HG02642 (cell line): ENCODE data around the gene HS3ST1.

Source experiments
- ATAC-seq: cut with Tn5 transposase; IDR thresholded peaks from one replicate; pipeline ENCODE4 v1.9.1; 2021; ENCODE audit warnings: mild to moderate bottlenecking; ENCODE audit not compliant: unreplicated experiment, poor library complexity

HS3ST1 gene

DNA sequence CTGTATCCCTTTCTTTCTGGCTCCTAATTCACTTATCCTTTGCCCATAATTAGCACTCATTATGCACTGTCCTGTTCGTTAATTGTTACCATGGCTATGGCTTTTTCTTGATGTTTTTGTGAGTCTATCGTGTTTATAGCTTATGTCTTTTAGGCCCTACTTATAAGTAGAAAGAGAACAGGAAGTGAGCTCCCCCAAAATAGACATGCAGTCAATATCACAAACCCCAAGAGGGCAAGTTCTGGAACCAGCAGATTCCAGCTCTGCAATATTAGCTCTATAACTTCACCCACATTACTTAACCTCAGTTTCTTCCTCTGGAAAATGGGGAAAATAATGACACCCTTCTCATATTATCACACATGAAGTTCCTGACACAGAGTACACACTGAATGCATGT is 7.4 kb upstream of the HS3ST1 start:
- peak; percentile 59 for ATAC-seq

DNA sequence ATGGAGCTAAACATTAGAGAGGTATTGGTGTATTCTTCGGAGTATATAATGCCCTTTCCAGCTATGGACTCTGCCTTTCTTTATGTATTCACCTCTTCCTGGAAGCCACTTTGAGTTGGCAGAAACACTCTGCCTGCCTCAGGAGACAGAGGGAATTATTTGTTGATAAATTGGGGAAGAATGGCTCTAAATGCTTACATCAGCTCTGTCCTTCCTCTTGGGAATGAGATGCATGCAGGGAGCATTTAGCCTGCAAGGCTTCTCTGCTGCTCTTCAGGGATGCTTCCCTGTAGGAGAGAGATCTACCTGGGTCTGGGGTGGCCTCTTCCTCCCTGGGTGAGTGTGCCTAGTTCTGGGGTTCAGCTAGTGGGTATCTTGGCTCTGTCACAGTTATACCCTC is 6.9 kb upstream of the HS3ST1 start:
- ATAC-seq, result no peak

DNA sequence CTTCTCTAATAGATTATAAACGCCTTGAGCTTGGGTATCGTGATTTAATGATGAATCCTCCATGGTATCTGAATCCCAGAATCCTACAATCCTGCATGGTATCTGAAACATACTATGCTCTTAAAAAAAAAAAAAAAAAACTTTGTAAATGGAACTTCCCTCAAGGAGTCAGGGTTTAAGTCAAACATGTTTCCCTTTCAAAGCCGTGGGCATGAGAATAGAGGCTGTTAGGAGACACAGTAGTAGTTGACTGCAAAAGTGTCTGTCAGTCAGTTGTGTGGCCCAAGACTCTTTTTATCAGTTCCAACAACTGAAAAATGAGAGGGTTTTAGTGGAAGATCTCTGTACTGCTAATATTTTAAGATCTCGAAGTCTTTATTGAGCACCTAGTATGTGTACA is 2.4 kb upstream of the HS3ST1 start:
- ATAC-seq, result no peak

DNA sequence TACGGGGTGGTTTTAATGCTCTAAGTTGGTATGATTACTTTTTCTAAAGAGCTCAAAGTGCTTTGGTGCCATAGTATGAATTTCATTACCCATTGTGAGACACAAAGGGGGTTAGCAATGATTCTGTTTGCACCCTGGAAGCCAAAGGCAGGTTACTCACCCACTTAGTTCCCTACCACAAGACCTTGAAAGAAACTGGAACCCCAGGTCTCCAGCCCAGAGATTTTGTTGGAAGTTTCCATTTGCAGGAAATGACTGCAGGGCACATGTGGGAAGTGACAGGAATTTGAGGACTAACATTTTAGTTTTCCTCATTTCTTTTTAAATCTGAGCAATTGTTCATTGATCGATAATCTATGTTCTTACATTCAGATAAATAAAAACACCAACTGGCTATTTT is 1.8 kb upstream of the HS3ST1 start:
- no peak for ATAC-seq

DNA sequence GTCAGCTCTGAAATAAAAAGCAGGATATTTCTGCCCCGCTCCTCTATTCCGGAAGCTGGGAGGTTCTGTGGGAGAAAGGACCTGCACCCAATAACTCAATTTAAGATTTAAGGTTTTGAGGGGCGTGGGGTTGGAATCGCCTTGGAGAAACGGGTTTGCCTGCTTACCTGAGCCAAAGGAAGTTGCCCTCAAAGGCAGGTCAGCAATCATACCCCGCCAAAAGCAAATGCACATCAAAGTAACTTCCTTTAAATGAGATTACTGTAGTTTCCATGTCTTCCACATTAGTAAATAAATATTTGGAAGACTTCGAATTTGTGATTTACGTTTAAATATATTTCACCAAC is 978 bp upstream of the HS3ST1 start:
- ATAC-seq, result no peak

DNA sequence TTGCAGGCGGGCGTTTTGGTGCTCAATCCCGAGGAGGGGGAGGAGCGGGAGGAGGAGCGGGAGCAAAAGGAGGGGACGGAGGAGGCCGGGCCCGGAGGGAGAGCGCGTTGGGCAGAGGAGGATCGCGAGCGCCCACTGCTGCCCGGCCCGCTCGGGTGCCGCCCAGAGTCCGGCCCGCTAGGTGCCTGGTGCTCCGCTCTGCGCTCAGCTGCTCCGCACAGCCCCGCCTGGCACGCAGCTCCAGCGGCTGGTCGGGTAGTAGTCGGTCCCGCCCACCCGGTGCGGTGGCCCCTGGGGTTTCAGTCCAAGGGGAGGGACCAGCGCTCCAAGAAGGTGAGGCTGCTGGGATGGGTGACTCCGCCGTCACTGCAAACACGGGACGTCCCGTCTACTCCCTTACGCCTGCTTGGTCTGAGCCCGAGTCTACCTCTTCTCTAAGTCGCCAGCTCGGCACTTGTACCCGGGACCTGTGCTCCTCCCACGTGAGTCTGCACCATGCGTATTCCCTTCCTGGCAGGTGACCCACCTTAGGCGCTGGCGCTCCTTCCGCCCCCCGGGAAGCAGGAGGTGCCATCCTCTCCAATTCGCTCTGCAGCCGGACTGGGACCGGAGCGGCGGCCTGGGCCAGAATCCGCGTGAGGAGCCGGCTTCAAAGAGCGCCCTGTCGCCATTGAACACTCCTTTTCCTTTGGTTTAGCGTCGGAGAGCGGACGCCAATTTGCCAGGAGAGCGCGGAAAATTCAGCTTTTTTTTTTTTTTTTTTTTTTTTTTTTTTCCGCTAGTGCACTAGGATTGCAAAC is 405 bp upstream of the HS3ST1 start:
- ATAC-seq, result peak; percentile 86

DNA sequence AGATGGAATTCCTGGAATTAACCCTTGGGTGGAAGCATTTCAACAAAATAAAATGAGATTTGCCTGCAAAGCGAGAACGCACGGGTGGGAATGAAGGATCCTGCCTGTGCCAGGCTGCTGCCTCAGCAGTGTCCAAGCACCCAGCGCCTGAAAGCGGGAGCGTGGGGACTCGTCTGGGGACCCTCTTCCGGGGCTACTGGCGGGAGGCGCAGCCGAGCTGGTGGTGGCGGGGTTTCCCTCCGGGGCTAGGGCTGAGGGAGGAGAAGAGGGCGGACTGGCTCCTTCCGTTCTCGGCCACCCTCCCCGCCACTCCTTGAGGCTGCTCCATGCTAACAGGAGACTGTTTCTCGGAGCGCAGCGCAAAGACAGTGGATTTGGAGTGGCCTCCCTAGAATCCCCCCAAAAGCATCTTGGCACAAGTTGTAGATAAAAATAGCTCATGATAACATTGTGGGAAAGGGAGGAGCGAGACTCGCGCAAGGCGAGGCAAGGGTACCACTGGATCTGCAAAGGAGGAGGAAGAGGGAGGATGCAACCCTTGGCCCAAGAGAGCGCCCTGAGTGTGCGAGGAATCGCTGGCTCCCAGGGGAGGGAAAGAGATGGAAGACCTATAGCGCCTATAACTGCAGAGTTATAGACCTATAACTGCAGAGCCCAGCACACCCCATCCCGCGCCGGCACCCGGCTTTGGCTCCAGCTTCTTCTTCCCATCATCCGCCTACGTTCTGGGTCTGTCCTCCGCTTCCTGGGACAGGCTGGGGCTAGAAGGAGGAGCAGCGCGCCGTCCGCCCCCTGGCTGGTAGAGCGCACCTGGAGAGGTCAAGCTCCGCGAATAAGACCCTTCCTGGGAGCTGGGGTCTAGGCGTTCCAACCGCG is 1.3 kb downstream of the HS3ST1 start:
- ATAC-seq, result no peak

DNA sequence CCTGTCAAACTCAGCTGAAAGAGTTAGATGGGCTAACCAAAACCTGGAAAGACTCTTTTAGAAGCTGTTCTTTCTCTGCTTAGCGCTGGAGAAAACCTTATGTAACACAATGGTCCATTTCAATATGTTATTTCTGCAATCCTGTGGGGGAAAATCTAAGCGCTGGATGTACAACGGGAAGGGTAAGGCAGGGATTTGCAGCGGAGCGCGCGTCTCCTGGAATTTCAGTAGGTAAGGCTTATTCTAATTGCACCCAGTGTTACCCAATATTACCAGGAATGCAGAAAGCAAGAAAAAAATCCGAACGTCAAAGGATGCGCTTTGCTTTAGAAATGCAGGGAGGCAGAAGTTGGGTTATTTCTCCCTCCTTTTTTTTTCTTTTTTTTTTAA is 2.0 kb downstream of the HS3ST1 start:
- ATAC-seq, result no peak

DNA sequence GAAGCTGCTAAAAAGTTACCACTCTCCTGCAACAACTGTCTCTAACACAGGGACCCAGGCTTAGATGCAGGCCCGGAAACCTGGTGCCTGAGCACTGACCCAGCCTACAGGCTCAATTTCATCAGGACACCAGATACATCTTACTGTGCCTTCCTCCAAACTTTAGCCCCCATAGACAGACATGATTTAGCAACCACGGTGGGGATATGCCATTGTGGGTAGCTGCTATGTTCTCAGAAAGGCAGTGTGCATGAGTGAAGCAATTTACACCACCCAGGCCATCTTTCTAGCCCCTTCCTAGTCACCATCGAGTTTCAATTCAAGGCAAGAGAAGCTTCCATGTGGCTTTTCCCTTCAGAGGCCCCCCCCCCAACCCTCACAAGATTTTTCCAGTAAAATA is 2.7 kb downstream of the HS3ST1 start:
- no peak for ATAC-seq

DNA sequence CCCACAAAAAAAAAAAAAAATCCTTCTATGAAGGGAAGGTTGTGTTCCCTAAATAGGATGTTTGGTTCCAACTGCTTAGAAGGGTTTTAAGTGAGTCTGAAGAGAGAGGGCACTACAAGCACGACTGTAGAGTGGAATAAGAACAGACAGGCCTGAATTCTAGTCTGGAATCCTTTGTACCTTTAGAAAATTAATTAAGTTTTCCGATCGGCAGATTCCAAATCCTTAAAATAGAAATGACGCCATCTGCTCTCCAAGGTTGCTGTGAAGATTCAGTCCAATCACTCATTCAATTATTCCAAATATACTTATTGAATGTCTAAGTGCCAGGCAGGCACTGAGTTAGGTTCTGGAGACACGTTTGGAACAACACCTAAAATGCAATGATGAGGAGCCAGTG is 3.8 kb downstream of the HS3ST1 start:
- ATAC-seq, result no peak

DNA sequence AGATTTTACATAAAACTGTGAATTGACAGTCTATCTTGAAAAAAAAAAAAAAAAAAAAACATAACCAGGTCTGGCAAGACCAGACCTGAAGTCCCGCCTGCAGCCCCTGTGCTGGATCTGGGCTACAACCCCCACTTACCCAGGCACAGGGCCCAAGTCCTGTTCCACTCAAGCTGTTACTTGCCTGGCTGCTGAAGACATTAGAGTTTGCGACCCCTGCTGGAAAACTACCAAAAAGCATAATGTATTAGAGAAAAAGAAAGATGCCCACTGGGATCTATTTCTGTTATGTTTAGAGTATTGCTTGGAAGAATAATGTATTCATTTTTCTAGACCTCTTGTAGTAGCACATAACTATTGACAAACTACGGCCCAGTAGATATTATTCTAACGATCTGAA is 4.7 kb downstream of the HS3ST1 start:
- no peak for ATAC-seq

DNA sequence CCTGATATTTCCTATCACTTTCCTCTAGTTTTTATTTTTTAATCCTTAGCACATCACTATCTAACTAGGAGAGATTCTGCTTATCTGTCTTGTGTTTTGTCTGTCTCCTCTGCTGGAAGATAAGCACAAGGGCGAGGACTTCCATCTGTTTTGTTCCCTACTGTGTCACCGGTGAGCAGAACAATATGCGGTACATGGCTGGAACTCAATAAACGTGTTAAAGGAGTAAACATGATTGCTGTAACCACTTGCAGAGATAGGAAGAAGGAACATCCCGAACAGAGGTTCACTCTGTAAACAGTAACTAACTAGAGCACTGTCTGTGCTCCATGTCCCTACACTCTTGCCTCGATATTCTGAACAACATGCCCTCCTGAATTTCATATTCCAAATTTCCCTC is 5.2 kb downstream of the HS3ST1 start:
- ATAC-seq, result no peak

DNA sequence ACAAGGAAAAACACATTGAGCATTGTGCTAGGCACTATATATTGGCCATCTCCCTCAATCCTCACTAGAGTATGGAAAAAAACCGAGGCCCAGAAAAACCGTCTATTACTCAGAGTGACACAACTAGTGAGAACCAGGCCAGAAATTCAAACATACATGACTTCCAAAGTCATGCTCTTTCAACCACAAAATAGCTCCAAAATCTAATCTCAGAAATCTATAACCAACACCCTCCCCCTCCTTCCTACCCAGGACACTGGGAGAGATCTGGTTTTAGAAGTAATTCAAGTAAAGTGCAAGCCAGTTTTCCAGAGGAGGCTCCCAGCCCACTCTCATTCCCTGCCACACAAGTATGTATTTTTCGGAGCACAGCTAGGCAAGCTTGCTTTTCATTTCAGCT is 7.6 kb downstream of the HS3ST1 start:
- ATAC-seq, result no peak

DNA sequence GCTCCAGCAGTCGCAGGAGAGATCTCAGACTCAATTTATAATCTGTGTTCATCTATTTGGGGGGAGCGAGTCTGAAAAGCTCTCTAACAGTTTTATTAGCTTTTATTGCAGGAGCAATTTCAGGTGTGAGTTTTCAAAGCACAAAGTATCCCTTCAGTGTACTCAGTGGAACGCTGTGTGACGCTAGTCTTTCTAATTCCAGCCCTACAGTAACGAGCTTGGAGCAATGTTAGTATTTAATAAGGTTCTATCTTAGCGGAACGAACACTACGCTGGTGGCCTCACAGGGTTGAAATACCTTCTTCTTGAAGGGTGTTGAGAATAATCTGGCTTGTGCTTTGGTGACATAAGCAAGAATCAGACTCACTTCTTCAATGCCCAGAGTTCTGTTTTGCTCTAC is 8.4 kb downstream of the HS3ST1 start:
- ATAC-seq, result no peak

DNA sequence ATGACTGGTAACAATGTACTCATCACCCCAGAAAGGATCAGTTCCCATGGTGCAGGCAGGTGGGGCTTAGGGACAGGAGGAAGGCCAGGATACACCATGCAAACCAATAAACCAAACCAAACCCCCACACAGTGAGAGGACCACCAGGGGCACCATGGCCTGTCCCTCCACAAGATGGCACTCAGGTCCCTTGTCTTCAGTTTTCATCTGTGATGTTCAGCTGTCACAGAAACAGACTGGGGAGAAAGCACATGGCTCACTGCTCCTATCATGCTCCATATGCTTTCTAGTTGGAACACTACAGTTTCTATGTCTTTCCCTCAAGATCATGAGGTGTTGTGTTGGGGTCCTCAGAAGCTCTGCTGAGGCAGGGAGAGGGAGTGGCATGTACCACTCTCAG is 10.1 kb downstream of the HS3ST1 start:
- ATAC-seq, result no peak

DNA sequence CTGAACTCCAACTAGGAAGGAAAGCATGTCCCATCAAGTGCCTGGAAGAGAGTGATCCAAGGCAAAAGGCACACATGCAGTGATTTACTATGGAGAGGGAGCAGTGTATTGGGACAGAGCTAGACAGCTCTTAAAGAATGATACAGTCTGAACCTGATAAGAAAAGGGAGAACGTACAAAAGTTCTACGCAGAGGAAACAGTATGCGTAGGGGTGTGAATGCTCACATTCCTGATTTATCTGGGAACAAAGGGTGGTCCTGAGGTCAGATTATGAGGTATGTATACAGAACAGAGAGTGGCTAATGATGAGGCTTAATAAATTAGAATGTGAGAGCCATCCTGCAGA is 12.0 kb downstream of the HS3ST1 start:
- ATAC-seq, result no peak

DNA sequence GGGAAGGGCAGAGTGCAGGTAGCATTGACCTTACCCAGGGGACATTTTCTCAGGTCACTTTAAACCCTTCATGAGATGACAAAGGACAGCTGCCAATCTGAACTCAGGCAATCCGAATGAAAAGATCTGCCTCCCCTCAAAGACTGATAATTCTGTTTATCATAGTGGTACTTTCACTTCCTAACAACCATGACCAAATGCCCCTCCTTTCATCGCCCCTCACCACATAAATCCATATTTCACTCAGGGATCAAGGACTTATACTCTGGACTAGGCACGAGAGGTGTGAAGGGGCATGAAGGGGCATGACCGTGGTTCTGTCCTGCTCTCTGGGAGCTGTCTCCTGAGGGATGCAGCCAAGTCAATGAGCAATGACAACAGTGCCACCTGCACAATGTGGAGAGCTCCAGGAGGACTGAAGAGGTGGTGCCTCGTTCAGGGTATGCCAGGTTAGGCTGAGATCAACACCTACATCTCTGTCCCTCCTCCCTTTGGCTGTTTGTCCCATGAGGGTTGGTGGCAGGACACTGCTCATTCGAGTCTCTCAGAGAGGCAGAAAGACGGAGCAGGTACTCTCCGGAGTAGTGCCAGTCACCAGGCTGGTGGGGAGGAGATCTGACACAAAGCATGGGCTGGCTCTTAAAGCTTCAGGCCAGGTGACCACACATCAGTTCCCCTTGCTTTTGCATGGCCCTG is 12.5 kb downstream of the HS3ST1 start:
- ATAC-seq, result peak; percentile 47

DNA sequence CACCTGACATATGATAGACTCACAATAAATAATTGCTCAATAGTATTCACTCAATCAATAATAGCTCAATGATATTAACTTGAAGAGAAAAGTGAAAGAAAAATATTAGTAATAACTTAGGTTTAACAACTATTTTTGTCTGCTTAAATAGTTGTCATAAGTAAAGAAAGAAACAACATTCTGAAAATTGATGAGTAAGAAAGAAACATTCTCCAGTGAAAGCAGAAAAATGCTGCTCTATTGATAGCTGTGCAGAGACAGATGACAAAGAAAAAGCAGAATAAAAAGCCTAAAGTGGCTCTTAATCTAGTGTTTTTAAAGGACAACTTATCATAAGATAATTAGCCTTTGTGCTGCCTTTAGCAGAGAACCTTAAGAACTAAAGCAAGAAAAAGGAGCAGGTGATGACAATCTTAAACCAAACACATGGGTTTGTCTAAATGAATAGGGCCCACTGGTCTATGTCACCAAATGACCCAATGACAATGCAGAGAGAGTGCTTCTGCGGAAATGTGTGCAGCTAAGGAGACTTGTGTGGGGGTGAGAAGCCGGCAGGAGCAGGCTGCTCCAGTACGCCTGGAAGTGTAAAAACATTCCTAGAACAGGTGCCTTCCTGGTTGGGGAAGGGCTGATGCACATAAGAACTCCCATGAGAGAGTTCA is 13.2 kb downstream of the HS3ST1 start:
- ATAC-seq, result peak; percentile 57

DNA sequence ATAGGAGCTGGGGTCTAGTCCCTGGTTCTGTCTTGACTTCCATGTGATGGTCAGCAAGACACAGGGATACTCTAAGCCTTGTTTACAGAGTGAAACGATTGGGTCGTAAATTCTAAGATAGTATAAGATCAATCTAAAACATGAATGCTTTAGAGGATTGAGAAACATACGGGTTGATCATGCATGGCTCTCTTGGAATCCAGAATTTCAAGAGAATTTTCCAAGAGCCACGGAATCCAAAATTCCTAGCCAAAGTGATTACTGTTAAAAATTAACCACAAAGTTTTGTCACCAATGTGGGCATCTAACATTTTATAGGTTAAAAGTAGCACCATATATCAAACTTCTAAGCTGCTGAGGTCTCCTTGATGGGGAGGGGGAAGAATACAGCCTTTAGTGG is 16.5 kb downstream of the HS3ST1 start:
- no peak for ATAC-seq

DNA sequence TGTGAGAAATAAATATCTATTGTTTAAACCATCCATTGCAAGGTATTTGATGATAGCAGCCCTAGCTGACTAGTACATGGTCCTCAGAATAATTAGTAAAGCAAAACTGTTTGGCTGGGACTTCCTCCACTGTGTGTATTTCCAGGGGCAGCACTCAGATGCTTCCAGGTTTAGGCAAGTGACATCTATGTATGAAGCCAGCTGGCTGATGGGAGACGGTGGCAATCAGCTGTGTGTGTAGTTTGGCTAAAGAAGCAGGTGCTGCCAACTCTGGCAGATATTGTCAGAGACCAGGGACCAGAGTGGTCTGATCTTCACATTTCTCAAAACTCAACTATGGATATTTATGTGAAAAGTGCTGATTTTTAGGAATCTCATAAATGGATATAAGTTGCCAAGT is 19.1 kb downstream of the HS3ST1 start:
- ATAC-seq, result no peak
